T-helper 9 cell (primary cell): ENCODE results near the gene CNPY4.

ENCODE experiments used
- DNase-seq: peaks from one replicate; pipeline ENCODE4 v3.0.0-alpha.2; 2020
- total RNA-seq, 2 donors: gene quantifications; one replicate each; lab custom pipeline; 2026; lab: John Stamatoyannopoulos, UW

CNPY4 gene
- total RNA-seq, result 17.6 to 69.6 reads per million in 2 donors

DNA sequence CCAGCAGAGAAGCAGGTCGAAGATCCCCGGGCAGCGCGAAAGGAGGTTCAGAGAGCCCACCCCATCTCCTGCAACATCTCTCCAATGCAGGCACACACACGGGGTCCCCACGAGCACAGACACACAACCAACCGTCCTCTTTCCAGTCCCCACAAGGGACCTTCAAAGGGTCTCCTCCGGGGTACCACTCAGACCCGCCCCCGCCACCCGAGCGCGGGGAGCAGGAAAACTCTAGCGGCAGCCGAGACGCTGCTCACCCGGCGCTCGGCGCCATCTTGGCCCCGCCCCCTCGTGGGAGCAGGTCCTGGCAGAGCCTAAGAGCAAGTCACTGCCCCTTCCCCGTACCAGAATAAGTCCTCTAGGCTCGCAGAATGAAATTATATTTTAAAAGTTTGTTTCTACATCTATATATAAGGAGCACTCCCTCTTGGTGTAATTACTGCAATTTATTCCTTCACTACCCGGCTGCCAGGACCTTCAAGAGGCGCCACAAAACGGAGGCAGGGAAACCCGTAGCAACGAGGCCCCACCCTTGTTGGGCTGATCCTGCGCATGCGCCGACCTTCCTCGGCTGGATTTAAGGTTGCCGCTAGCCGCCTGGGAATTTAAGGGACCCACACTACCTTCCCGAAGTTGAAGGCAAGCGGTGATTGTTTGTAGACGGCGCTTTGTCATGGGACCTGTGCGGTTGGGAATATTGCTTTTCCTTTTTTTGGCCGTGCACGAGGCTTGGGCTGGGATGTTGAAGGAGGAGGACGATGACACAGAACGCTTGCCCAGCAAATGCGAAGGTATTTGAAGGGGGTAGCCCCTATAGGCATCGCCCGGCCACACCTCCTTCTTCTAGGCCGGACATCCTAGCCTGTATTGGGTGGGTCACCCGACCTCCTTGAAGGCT is at the start of gene CNPY4, which contains the start of gene TAF6:
TSS of gene CNPY4 (plus strand) at position 563 of the 898 bp plus-strand sequence. CDS start at position 674, 111 bp downstream.
TSS of gene TAF6 (minus strand) at position 287 of the 898 bp plus-strand sequence. CDS start 5,149 bp downstream, outside the sequence.
- peak; percentile 95 for DNase-seq

DNA sequence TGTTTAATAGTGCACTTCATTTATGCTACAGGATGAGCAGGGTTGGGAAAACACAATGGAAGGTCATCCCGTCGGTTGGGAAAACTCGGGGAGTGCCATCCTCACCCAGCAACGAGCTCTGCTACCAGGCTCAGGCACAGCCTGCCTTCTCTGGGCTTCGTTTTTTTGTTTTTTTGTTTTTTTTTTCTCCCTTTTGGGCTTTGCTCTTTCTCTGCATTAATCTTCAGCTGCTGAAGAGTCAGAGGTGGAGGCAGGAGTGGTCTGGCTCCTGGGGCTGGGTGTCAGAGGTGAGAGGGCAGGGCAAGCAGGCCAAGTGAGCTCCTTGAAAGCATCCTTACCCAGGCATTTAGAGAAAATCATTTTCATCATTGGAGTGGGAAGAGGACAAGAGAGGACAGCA is 49.4 kb upstream of the CNPY4 start:
- no peak for DNase-seq

DNA sequence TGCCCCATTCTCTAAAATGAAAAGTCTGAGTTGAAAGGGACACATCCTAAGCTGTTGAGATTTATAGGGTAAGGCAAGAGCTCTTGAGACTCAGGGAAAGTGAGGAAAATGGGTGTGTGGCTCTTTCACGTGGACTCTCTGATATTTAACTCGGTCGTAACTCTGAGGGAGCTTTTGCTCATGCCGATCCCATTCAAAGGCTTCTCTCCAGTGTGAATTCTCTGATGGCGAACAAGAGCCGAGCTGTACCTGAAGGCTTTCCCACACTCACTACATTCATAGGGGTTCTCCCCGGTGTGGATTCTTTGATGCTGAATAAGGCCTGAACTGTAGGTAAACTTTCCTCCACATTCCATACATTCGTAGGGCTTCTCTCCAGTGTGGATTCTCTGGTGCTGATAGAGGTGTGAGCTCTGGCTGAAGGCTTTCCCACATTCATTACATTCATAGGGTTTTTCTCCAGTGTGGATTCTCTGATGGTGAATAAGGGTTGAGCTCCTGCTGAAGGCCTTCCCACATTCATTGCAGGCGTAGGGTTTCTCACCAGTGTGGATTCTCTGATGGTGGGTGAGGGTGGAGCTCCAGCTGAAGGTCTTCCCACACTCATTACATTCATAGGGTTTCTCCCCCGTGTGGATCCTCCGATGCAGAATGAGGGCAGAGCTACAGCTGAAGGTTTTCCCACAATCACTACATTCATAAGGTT is 48.3 kb upstream of the CNPY4 start:
- no peak for DNase-seq

DNA sequence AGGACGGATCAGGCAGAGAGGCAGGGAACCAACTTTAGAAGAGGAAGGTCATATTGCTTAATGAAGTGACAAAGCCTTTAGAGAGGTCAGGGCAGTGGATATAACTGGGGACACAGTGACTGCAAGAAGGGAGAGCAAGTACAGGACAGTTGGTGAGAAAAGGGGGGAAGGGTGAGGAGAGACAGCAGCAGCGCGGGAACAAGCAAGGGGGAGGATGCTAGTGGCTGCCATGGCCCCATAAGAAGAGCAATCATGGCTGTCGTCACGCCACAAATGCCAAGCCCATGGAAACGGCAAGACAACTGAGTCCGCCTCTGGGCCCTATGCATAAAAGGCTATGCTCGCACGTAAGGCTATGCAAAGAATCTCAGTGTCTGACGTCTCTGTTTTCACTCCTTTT is 47.0 kb upstream of the CNPY4 start:
- no peak for DNase-seq

DNA sequence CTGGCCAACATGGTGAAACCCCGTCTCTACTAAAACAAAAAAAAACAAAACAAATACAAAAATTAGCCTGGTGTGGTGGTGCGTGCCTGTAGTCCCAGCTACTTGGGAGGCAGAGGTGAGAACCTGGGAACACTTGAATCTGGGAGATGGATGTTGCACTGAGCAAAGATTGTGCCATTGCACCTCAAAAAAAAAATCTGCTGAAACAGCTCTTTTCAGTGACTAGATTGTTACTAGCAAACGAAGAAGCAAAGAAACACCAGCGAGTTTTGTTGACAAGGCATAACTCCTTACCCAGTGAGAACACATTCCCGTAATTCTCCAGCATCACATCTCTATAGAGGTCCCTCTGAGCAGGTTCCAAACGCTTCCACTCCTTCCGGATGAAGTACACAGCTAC is 44.6 kb upstream of the CNPY4 start:
- no peak for DNase-seq

DNA sequence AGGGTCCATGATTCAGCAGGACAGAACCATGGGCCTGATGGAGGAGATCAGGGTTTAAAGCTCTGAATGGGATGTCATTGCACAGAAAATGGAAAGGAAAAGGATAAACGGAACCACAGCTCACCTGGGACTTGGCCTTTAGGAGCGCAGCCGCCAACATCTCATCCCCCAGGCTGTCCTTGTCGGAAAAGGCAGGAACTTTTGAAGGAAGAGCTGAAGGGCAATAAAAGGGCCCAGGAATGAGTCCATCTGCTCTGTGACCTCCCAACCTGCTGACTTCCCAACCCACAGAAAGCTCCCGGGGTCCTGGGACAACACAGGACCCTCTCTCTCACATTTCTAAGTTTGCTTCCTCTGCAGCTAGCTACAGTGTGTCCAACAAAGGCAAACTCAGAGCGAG is 44.0 kb upstream of the CNPY4 start:
- DNase-seq, result no peak

- DNase-seq, result no peak
Observed at GRCh38 chr7:100077205-100077604, 42.2 kb upstream of the CNPY4 start.

- no peak for DNase-seq
Observed at GRCh38 chr7:100079024-100079560, 40.3 kb upstream of the CNPY4 start.

DNA sequence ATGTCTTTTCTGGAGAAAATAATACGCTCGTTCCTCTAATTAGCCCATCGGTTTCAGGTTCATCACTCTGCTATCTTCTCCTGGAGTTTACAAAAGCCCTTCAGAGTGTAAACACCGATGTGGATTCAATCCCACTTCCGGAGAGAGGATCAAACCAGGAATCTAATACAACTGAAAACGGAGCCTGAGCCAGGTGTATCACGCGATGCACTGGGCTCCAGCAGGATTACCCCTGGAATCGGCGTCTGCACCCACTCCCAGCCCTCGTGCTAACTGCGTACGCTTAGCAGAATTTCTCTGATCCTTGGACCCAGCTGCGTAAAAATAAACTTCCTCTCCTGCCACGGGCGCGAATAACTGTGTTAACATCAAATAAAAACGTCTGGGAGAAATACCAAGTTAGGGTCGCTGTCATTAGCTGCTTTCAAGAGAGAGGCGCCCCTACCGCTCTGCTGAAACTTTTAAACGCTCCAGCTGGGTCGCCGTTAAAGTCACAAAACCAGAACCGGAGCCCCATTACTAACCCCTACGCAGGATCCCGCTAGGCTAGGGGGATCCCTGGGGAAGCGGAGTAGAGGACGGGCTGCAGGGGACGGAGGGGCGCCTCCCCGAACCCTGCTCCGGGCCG is 38.4 kb upstream of the CNPY4 start:
- DNase-seq, result no peak

DNA sequence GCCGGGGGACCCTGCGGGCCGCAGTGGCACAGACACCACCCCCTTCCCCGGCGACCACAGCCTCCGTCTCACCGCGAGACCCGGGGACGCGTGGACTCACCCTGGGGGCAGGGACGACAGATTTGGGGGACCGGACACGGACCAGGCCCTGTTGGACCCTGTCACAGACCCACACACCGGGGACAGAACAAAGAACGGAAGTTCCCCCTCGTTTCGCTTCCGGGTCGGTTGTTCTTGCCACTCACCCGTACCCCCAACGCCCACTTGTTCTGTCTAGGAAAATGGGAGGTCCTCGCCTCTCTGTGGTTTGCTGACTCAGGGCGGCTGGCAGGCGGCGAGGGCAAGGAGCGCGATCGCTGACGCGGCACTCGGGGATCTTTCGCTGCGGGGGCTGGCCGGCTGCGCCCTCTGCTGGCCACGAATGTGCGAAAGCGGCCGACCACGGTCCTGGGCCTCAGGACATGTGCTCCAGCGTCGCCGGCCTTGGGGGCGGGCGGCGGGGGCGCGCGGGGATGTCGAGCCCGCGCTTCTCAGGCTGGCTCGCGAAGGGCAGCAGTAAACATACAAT is 37.8 kb upstream of the CNPY4 start, which contains the start of gene ZNF3:
TSS of gene ZNF3 (minus strand) at position 189 of the 568 bp plus-strand sequence. CDS start 4,366 bp downstream, outside the sequence.
- peak; percentile 94 for DNase-seq

DNA sequence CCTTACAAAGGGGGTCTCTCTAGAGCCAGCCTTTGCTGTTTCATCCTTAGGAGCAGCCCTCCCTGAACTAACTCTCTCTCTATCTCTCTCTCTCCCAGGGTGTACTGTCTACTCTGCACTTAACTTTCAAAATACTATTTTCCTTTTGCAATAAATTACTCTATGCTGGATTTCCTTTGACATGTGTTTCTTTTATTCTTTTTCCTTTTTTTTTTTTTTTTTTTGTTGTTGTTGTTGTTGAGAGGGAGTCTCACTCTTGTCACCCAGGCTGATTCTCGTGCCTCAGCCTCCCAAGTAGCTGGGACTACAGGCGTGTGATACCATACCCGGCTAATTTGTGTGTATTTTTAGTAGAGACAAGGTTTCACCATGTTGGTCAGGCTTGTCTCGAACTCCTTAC is 36.5 kb upstream of the CNPY4 start:
- no peak for DNase-seq

GRCh38 chr7:100085515-100085914 is 33.9 kb upstream of the CNPY4 start:
- no peak for DNase-seq

- no peak for DNase-seq
Observed at GRCh38 chr7:100087055-100087750, 32.2 kb upstream of the CNPY4 start.

DNA sequence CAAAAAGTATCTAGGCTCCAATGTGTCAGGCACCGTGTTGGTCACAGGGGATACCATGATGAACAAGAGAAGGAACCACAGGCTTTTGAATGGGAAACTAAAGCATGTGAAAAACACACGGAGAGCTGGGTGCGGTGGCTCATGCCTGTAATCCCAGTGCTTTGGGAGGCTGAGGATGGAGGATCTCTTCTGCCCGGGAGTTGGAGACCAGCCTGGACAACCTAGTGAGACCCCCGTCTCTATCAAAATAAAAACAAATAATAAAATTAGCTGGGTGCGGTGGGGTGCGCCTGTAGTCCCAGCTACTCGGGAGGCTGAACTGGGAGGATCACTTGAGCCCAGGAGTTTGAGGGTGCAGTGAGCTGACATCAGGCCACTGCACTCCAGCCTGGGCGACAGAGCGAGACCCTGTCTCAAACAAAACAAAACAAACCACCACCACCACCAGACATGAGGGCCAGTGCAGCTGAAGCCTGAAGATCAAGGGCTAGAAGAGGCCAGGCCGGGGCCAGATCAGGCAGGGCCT is 31.3 kb upstream of the CNPY4 start:
- DNase-seq, result no peak

DNA sequence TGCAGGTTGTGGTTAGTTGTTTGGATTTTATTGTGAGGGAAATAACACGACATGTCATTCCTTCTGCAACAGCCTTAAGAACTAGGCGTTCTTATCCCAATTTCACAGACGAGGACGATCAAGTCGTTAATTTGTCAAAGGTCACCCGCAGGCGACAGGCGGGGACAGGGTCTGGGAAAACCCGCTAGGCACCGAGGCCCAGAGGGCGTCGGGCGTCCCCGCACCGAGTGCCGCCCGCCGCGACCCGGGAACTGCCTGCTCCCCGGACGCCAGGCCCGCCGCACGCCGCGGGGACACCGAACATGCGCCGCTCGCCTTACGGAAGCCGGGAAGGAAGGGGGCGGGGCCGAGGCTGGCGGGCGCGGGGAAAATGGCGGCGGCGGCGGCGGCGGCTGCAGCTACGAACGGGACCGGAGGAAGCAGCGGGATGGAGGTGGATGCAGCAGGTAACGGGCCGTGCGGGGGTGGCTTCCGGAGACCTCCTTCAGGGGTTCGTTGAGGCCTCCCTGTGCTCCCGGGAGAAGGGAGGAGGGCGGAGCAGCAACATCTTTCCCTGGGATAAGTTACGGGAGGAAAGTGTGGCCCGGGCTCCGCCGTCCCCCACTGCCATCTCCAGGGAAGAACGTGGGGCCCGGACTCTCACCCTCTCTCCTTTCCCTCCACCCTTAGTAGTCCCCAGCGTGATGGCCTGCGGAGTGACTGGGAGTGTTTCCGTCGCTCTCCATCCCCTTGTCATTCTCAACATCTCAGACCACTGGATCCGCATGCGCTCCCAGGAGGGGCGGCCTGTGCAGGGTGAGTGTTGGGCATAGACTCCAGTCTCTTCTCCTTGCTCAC is 30.6 kb upstream of the CNPY4 start, which contains the start of gene COPS6:
TSS of gene COPS6 (plus strand) at position 349 of the 837 bp plus-strand sequence. CDS start at position 371, 22 bp downstream.
- DNase-seq, result peak; percentile 92

GRCh38 chr7:100089458-100090196 is 29.8 kb upstream of the CNPY4 start:
- no peak for DNase-seq

DNA sequence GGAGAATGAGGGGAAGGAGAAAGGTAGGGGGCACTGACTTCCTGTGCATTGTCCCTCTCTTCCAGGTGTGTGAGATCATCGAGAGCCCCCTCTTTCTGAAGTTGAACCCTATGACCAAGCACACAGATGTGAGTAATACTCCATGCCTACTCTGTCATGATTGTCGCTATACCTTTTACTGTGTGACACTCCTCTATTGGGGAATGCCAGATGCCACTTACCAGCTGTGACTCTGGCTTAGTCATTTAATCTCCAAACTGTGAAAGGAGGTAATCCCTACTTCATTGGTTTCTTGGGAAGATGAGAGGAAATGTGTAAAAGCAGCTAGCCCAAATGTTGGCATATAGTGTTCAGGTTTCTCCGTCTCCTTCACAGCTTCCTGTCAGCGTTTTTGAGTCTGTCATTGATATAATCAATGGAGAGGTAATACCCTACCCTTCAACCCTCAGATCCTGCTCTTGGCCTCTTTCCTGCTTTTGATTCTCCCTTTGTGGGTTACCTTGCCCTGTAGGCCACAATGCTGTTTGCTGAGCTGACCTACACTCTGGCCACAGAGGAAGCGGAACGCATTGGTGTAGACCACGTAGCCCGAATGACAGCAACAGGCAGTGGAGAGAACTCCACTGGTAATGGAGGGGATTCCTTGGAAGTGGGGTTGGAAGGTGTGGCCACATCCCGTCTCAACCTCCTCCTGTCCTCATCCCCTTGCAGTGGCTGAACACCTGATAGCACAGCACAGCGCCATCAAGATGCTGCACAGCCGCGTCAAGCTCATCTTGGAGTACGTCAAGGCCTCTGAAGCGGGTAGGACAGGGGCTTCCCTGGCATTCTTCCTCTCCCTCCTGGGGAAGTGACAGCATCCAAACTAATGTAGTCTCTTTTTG is 28.7 kb upstream of the CNPY4 start:
- no peak for DNase-seq

DNA sequence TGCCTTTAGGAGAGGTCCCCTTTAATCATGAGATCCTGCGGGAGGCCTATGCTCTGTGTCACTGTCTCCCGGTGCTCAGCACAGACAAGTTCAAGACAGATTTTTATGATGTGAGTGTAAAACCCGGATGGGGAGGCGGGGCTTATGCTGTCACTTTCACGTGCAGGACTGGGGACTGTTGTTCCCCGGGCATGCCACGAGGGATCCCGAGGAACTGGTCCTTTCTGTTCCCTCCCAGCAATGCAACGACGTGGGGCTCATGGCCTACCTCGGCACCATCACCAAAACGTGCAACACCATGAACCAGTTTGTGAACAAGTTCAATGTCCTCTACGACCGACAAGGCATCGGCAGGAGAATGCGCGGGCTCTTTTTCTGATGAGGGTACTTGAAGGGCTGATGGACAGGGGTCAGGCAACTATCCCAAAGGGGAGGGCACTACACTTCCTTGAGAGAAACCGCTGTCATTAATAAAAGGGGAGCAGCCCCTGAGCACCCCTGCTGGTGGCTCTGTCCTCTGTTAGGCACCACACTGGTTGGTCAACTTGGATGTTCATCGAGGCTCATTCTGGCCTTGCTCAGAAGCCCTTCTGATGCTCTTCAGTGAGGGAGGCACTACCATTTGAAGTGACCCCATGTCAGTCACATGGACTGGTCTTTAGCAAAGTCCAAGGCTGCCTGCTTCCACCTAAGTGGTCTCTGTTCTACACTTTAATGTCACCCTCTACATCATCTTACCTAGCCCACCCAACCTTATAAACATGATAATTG is 27.8 kb upstream of the CNPY4 start:
- DNase-seq, result no peak
